ENCODE results near the gene TMEM80.

The TMEM80 gene

GRCh38 chr11:747158-748006 lies 51.8 kb downstream of the TMEM80 start, which contains the start of gene TALDO1:
TALDO1 (plus strand) TSS chr11:747464; CDS start chr11:747482, 18 bp downstream.
- peaks cover 1% of the 10 kb centered on the region; the same call in 1 of the 2 replicates for H3K4me1 ChIP-seq (ENCODE audit: control insufficient read depth, insufficient read depth, low read length)
- H3K4me3 ChIP-seq (ENCODE audit: low read length) = peak within 1 kb of the TSS; percentile 64
- no CpG with 5 or more reads among the region's 112 CpGs for WGBS (ENCODE audit: insufficient coverage, insufficient read length)
- no peak within 1 kb of the TSS for H3K27ac ChIP-seq (ENCODE audit: low read length)
- H3K36me3 ChIP-seq (ENCODE audit: control insufficient read depth, insufficient read depth, low read length) = no peaks in the 10 kb centered on the region
- H3K27me3 ChIP-seq (ENCODE audit: control insufficient read depth, insufficient read depth, low read length) = no peaks in the 10 kb centered on the region
- no peak for DNase-seq (ENCODE audit: low read depth, low spot score)
- H3K9me3 ChIP-seq (ENCODE audit: control insufficient read depth, insufficient read depth, low read length) = no peaks in the 10 kb centered on the region

GRCh38 chr11:748007-748359 lies 52.4 kb downstream of the TMEM80 start:
- Histone ChIP-seq H3K9me3 (ENCODE audit: control insufficient read depth, insufficient read depth, low read length) (no peaks in the 10 kb centered on the region), H3K36me3 (ENCODE audit: control insufficient read depth, insufficient read depth, low read length) (no peaks in the 10 kb centered on the region), H3K27ac (ENCODE audit: low read length) (no peak overlapping the region), H3K4me3 (ENCODE audit: low read length) (peak overlapping the region; percentile 64), H3K27me3 (ENCODE audit: control insufficient read depth, insufficient read depth, low read length) (no peaks in the 10 kb centered on the region), H3K4me1 (ENCODE audit: control insufficient read depth, insufficient read depth, low read length) (peaks cover 1% of the 10 kb centered on the region; the same call in 1 of the 2 replicates)
- DNase-seq (ENCODE audit: low read depth, low spot score) = no peak
- WGBS (ENCODE audit: insufficient coverage, insufficient read length) = no CpG with 5 or more reads among the region's 18 CpGs

GRCh38 chr11:749731-750130 lies 54.1 kb downstream of the TMEM80 start:
- no peaks in the 10 kb centered on the region for H3K27me3 ChIP-seq (ENCODE audit: control insufficient read depth, insufficient read depth, low read length)
- no peak overlapping the region for H3K4me3 ChIP-seq (ENCODE audit: low read length)
- no peak overlapping the region for H3K27ac ChIP-seq (ENCODE audit: low read length)
- DNase-seq (ENCODE audit: low read depth, low spot score) = no peak
- H3K9me3 ChIP-seq (ENCODE audit: control insufficient read depth, insufficient read depth, low read length) = no peaks in the 10 kb centered on the region
- peaks cover 1% of the 10 kb centered on the region; the same call in 1 of the 2 replicates for H3K4me1 ChIP-seq (ENCODE audit: control insufficient read depth, insufficient read depth, low read length)
- WGBS (ENCODE audit: insufficient coverage, insufficient read length) = no CpG with 5 or more reads among the region's 2 CpGs
- no peaks in the 10 kb centered on the region for H3K36me3 ChIP-seq (ENCODE audit: control insufficient read depth, insufficient read depth, low read length)

All from iPS DF 6.9 (cell line).